ENCODE results near the gene NYAP1. TPM values are rescaled to one million over a fixed set of nuclear protein-coding genes. Genes with fewer than 3 reads are reported as not detected.

The NYAP1 gene
- total and polyA plus RNA-seq, 2 of the 8 experiments (the other 6 are each of a cell fraction or from before 2014, with no cell fraction given), result 1.9 to 4.6 TPM

DNA sequence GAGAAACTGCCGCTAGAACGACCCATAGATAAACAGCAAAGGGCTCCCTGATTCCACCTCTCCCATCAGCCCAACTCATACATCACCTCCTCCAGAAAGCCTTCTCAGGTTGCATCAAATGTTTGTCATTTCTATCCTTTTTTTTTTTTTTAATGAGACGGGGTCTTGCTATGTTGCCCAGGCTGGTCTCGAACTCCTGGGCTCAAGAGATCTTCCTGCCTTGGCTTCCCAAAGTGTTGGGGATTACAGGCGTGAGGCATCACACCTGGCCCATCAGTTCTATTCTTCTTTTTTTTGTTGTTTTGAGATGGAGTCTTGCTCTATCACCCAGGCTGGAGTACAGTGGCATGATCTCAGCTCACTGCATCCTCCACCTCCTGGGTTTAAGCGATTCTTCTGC lies 26.7 kb upstream of the NYAP1 start:
- H3K79me2 ChIP-seq (ENCODE audit: control insufficient read depth in 1 of 2, insufficient read depth in 2 of 2, low read length in 2 of 2), result no peaks in the 10 kb centered on the region
- WGBS, 2 experiments (ENCODE audit: extremely low coverage in 1 of 2, insufficient coverage in 1 of 2, insufficient read length in 1 of 2, insufficient replicate concordance in 2 of 2, low coverage in 1 of 2, low lambda C conversion rate in 2 of 2, missing lambda C conversion rate in 1 of 2), result 93% methylated on average over 6 of the region's 6 CpGs; no CpG with 5 or more reads in 1 of the 2 experiments
- CTCF ChIA-PET (ENCODE audit: partially characterized antibody), result interaction anchor here (0.6 to 8.3 kb wide), 15 partner anchors 6 to 324 kb away, joined by 3 to 70 read pairs (median 4); partner anchors contain the start of gene SPACDR
- H3K4me1 ChIP-seq (replicated peaks in 1 of 4; ENCODE audit: control insufficient read depth in 3 of 4, insufficient read depth in 4 of 4, low read length in 3 of 4), result peaks cover 0 to 8% (median 6%) of the 10 kb centered on the region in 4 experiments; a peak in 6 of 7 replicates
- H3K14ac ChIP-seq (ENCODE audit: insufficient read length), result no peak overlapping the region
- H3K4me2 ChIP-seq (ENCODE audit: insufficient read depth in 1 of 2, low read depth in 2 of 2, low read length in 2 of 2), result no peak overlapping the region
- H3K79me1 ChIP-seq (ENCODE audit: low read depth, low read length), result no peaks in the 10 kb centered on the region
- H3K23me2 ChIP-seq (ENCODE audit: low read depth, low read length), result no peaks in the 10 kb centered on the region
- POLR2A ChIA-PET (ENCODE audit: partially characterized antibody), result interaction anchor here (0.6 to 8.2 kb wide), 5 partner anchors 8 to 88 kb away, joined by 3 to 81 read pairs (median 4); partner anchors contain the start of genes MEPCE, TSC22D4 and ZCWPW1
- no peak overlapping the region for H3K27ac ChIP-seq (ENCODE audit: low read depth, low read length)
- H2AFZ ChIP-seq (ENCODE audit: low read length), result no peak overlapping the region
- H2BK120ac ChIP-seq (replicated peaks; ENCODE audit: low read depth, low read length), result no peak overlapping the region
- no peaks in the 10 kb centered on the region for H3K9me3 ChIP-seq (ENCODE audit: insufficient read depth in 2 of 2, low read depth in 1 of 2, low read length in 1 of 2)
- no peak overlapping the region for H2AK5ac ChIP-seq (ENCODE audit: low read depth, low read length)
- H3K23ac ChIP-seq (ENCODE audit: insufficient read length), result no peak overlapping the region
- no peak overlapping the region for H4K8ac ChIP-seq (ENCODE audit: extremely low read depth, insufficient read depth, low read length)
- no peak for DNase-seq (ENCODE audit: low read depth in 1 of 2, low spot score in 2 of 2)
- no peak overlapping the region for H3K18ac ChIP-seq (ENCODE audit: extremely low read depth, low read length)
- H3K36me3 ChIP-seq (ENCODE audit: control insufficient read depth in 2 of 4, insufficient read depth in 4 of 4, low read length in 3 of 4), result no peaks in the 10 kb centered on the region
- H4K91ac ChIP-seq (replicated peaks; ENCODE audit: insufficient read length, low read length), result no peak overlapping the region
- no peak overlapping the region for H4K5ac ChIP-seq (ENCODE audit: insufficient read length, low read depth, low read length)
- no peak overlapping the region for H3K56ac ChIP-seq (replicated peaks; ENCODE audit: insufficient read length, low read depth, low read length)
- no peak overlapping the region for H2BK5ac ChIP-seq (ENCODE audit: low read depth, low read length)
- no peak overlapping the region for H3K4ac ChIP-seq (replicated peaks; ENCODE audit: insufficient read length, low read depth, low read length)
- no peak overlapping the region for H2BK15ac ChIP-seq (ENCODE audit: low read length)
- no peak overlapping the region for H2BK12ac ChIP-seq (ENCODE audit: low read depth, low read length)
- FAIRE-seq, result no peak
- H3K4me3 ChIP-seq (ENCODE audit: extremely low read depth in 1 of 4, insufficient read depth in 2 of 4, low read depth in 3 of 4, low read length in 4 of 4), result no peak overlapping the region
- H2BK20ac ChIP-seq (ENCODE audit: low read length), result 0 out of 2 replicates have a peak overlapping the region, but pooled peaks have one; percentile 61
- no peaks in the 10 kb centered on the region for H3K27me3 ChIP-seq (replicated peaks in 1 of 4; ENCODE audit: control insufficient read depth in 3 of 4, extremely low read depth in 1 of 4, insufficient read depth in 3 of 4, low read length in 3 of 4)
- no peak overlapping the region for H3K9ac ChIP-seq (replicated peaks in 1 of 4; ENCODE audit: extremely low read depth in 1 of 4, low read depth in 3 of 4, low read length in 3 of 4)
- H4K20me1 ChIP-seq (replicated peaks in 1 of 2; ENCODE audit: control insufficient read depth in 1 of 2, insufficient read depth in 2 of 2, low read length in 2 of 2), result no peaks in the 10 kb centered on the region
- TF ChIP-seq GTF2F1 (IDR thresholded peaks at IDR 0.05; ENCODE audit: borderline replicate concordance, low read depth, low read length) (no peak), NANOG (IDR thresholded peaks at IDR 0.05; ENCODE audit: insufficient read depth, low read depth, low read length, poor library complexity, severe bottlenecking) (no peak), RAD21 (IDR thresholded peaks at IDR 0.05 in 1 of 2, conservative IDR thresholded peaks at IDR 0.05 in 1 of 2; ENCODE audit: low read depth in 2 of 2, low read length in 2 of 2) (no peak), CEBPB (IDR thresholded peaks at IDR 0.05; ENCODE audit: low read depth, low read length) (no peak), BCL11A (IDR thresholded peaks at IDR 0.05; ENCODE audit: low read depth in 2 of 2, low read length in 2 of 2) (no peak), RFX5 (IDR thresholded peaks at IDR 0.05; ENCODE audit: borderline replicate concordance, low read depth, low read length) (no peak), EP300 (IDR thresholded peaks at IDR 0.05; ENCODE audit: borderline replicate concordance in 1 of 2, low read depth in 2 of 2, low read length in 2 of 2) (no peak), PHF8 (conservative IDR thresholded peaks at IDR 0.05; ENCODE audit: low read depth, low read length) (no peak), POU5F1 (IDR thresholded peaks at IDR 0.05; ENCODE audit: low read depth, low read length) (no peak), SIN3A (conservative IDR thresholded peaks at IDR 0.05 in 1 of 2, IDR thresholded peaks at IDR 0.05 in 1 of 2; ENCODE audit: low read depth in 1 of 2, low read length in 2 of 2) (no peak), JUN (IDR thresholded peaks at IDR 0.05; ENCODE audit: low read depth, low read length) (no peak)
- TF ChIP-seq, protein P1, sequence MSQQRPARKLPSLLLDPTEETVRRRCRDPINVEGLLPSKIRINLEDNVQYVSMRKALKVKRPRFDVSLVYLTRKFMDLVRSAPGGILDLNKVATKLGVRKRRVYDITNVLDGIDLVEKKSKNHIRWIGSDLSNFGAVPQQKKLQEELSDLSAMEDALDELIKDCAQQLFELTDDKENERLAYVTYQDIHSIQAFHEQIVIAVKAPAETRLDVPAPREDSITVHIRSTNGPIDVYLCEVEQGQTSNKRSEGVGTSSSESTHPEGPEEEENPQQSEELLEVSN (IDR thresholded peaks at IDR 0.05), result no peak

Data from H1 (cell line).